Suppressor macrophage treated with lipopolysaccharide for 4 hours (primary cell): Measurements from ENCODE around the gene PCDH1.

Experiments used
- DNase-seq: peaks from one replicate; pipeline ENCODE4 v3.0.0-alpha.2; 2020

The PCDH1 gene

DNA sequence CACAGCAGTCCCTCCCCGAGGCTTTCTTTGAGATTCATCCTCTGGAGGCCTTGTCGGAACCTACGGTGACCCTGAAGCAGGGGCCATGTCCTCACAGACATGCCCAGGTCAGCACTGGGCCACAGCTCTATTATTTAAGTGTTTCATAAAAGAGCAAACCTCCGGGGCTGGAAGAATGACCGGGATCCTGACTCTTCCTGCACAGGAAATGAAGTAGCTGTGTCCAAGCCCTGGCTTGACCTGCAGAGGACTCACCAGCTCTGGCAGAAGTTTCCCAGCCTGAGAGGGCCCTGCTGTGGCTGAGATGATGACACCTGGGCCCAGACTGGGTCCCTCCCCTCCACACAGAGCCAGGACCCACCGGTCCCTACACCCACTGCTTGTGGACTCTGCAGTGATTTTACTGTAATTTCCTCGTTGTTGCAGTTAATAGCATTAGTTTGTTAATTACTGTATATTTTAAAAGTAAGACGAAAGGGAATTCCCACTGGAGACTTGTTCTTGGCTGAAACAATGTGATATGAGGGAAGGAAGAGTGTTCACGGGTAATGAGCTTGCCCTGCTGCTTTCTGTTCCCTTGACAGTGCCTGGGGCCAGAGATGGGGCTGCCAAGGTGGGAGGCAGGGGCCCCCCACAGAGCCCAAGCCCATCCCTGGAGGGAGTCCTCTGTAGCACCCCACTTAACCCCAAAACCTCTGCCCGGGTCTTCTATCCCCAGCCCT lies 72.2 kb downstream of the PCDH1 start:
- DNase-seq: no peak

DNA sequence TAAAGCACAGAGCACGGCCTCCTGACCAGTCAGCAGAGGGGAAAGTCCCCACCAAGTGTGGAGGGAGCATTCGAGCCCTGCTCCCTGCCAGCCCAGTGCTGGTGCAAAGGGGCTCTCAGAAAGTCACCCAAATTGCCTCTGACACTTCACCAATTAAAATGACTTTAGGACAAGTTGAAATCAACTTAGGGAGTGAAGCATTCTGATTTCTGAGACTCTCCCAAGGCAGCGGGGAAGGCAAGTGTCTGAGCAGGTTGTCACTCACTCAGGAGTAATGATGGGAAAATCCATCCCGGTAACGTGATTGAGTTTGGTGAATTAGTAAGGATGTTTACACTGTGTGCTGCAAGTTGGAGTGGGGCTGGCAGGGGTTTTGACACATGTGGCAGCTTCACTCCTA lies 73.7 kb downstream of the PCDH1 start:
- no peak for DNase-seq
